ENCODE results near the gene POM121.
"Not testable (repeated sequence)": the region's sequence is repeated elsewhere in the genome, so short reads cannot be mapped to it uniquely, and the experiment has no call there.

GRCh38 chr7:72942956-72943355 lies 18.1 kb downstream of the POM121 start:
- TF ChIP-seq HDAC2 (IDR thresholded peaks at IDR 0.05; ENCODE audit: borderline replicate concordance in 1 of 2, low read depth in 2 of 2, low read length in 2 of 2); SP2 (IDR thresholded peaks at IDR 0.05; ENCODE audit: low read length); BCL11A (IDR thresholded peaks at IDR 0.05; ENCODE audit: low read depth in 2 of 2, low read length in 2 of 2); EZH2 (IDR thresholded peaks at IDR 0.05; ENCODE audit: low read depth, low read length, severe bottlenecking); POLR2A (IDR thresholded peaks at IDR 0.05; ENCODE audit: control extremely low read depth in 1 of 2, low read depth in 2 of 2, low read length in 2 of 2); POLR2AphosphoS5 (IDR thresholded peaks at IDR 0.05; ENCODE audit: low read depth, low read length): not testable (repeated sequence)
- TF ChIP-seq, protein P1, sequence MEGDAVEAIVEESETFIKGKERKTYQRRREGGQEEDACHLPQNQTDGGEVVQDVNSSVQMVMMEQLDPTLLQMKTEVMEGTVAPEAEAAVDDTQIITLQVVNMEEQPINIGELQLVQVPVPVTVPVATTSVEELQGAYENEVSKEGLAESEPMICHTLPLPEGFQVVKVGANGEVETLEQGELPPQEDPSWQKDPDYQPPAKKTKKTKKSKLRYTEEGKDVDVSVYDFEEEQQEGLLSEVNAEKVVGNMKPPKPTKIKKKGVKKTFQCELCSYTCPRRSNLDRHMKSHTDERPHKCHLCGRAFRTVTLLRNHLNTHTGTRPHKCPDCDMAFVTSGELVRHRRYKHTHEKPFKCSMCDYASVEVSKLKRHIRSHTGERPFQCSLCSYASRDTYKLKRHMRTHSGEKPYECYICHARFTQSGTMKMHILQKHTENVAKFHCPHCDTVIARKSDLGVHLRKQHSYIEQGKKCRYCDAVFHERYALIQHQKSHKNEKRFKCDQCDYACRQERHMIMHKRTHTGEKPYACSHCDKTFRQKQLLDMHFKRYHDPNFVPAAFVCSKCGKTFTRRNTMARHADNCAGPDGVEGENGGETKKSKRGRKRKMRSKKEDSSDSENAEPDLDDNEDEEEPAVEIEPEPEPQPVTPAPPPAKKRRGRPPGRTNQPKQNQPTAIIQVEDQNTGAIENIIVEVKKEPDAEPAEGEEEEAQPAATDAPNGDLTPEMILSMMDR (IDR thresholded peaks at IDR 0.05; ENCODE audit: control extremely low read depth in 1 of 3, insufficient read depth in 1 of 3, low read depth in 1 of 3, low read length in 3 of 3) = not testable (repeated sequence)
- TF ChIP-seq, protein P2, sequence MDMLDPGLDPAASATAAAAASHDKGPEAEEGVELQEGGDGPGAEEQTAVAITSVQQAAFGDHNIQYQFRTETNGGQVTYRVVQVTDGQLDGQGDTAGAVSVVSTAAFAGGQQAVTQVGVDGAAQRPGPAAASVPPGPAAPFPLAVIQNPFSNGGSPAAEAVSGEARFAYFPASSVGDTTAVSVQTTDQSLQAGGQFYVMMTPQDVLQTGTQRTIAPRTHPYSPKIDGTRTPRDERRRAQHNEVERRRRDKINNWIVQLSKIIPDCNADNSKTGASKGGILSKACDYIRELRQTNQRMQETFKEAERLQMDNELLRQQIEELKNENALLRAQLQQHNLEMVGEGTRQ (IDR thresholded peaks at IDR 0.05; ENCODE audit: low read length) = not testable (repeated sequence)

Measured in H1 (cell line).